HCT116 (cell line): ENCODE data around the gene ABHD17B. TPM values are rescaled to one million over a fixed set of nuclear protein-coding genes. Genes with fewer than 3 reads are reported as not detected.

Experiments used
- ATAC-seq: fragments of 200-7000 bp; cut with Tn5 transposase; 2 replicates; pipeline ENCODE4 v1.9.1; 2020; ENCODE audit warnings: mild to moderate bottlenecking, moderate library complexity
- BruUV-seq: library from RNA; stranded (reverse); fragments of 400-500 nt; replicated peaks from 2 replicates; lab custom pipeline; 2021; lab: Mats Ljungman, UMichigan
- CTCF ChIA-PET: fragments of 300-600 bp; sonication (Branson Sonifier 250); formaldehyde crosslinking; loops from one replicate; lab custom pipeline; 2021; ENCODE audit warnings: antibody characterized with exemption; lab: Charles Lee
- POLR2A ChIA-PET: fragments of 300-600, 350-600 bp; sonication (Branson Sonifier 250); formaldehyde crosslinking; loops from one replicate; lab custom pipeline; 2021; ENCODE audit warnings: antibody characterized with exemption; lab: Charles Lee
- RAD21 ChIA-PET, 2 experiments: fragments of 300-600 bp; sonication (Branson Sonifier 250); formaldehyde crosslinking; loops; one replicate each; lab custom pipeline; 2023; ENCODE audit warnings: low total read pairs in 2 of 2; ENCODE audit not compliant: uncharacterized antibody in 2 of 2, unreplicated experiment in 2 of 2, low non-redundant PET in 1 of 2; lab: Charles Lee
- DNase-seq: peaks from one replicate; pipeline ENCODE4 v3.0.0-alpha.2; 2010; ENCODE audit warnings: low read depth, low spot score
- H2AFZ ChIP-seq: fragments of 200-600 bp; shearing (Covaris generic), sonication (generic); 2 replicates; pipeline ENCODE4 v1.6.1; 2017; ENCODE audit warnings: low read depth, mixed run types, mixed read lengths, antibody characterized with exemption, low read length; ENCODE audit not compliant: poor library complexity, severe bottlenecking
- H3K27ac ChIP-seq: 2 replicates; pipeline ENCODE4 v1.5.1; 2012; ENCODE audit warnings: low read depth, low read length
- H3K27me3 ChIP-seq: fragments of 200-600 bp; sonication (generic); 2 replicates; pipeline ENCODE4 v1.6.1; 2016; ENCODE audit warnings: mixed run types, low read length, mixed read lengths; ENCODE audit not compliant: insufficient read depth
- H3K36me3 ChIP-seq, 2 experiments: fragments of 200-500 bp in 1 of 2; fragments of 200-600 bp in 1 of 2; sonication (Bioruptor generic) in 1 of 2; sonication (generic) in 1 of 2; 2 replicates each; pipeline versions ENCODE4 v1.5.1 to v1.6.1; 2014 to 2016; ENCODE audit warnings: low read length in 2 of 2, inconsistent platforms in 1 of 2, mixed read lengths in 1 of 2, mixed run types in 1 of 2; ENCODE audit not compliant: insufficient read depth in 2 of 2, control insufficient read depth in 1 of 2
- H3K4me1 ChIP-seq, 2 experiments: fragments of 200-600 bp in 1 of 2; sonication (generic) in 1 of 2; 2 replicates each; pipeline versions ENCODE4 v1.5.1 to v1.6.1; 2012 to 2017; ENCODE audit warnings: low read length in 2 of 2, inconsistent platforms in 1 of 2, mild to moderate bottlenecking in 1 of 2, mixed read lengths in 1 of 2, mixed run types in 1 of 2, moderate library complexity in 1 of 2; ENCODE audit not compliant: insufficient read depth in 2 of 2, control insufficient read depth in 1 of 2
- H3K4me2 ChIP-seq: fragments of 200-600 bp; sonication (generic); 2 replicates; pipeline ENCODE4 v1.6.1; 2017; ENCODE audit warnings: mixed run types, low read length, mixed read lengths
- H3K4me3 ChIP-seq, 2 experiments: fragments of 200-600 bp in 1 of 2; sonication (generic) in 1 of 2; replicated peaks in 1 of 2; 2 replicates each; pipeline ENCODE4 v1.5.1; 2011 to 2016; ENCODE audit warnings: low read length in 2 of 2, control low read depth in 1 of 2, low read depth in 1 of 2, mild to moderate bottlenecking in 1 of 2, mixed read lengths in 1 of 2, mixed run types in 1 of 2
- H3K79me2 ChIP-seq: fragments of 200-600 bp; sonication (generic); 2 replicates; pipeline ENCODE4 v1.6.1; 2017; ENCODE audit warnings: mild to moderate bottlenecking, mixed run types, low read length, moderate library complexity, mixed read lengths; ENCODE audit not compliant: insufficient read depth
- H3K9ac ChIP-seq: fragments of 200-600 bp; sonication (generic); 2 replicates; pipeline ENCODE4 v1.6.1; 2016; ENCODE audit warnings: low read length, mixed read lengths
- H3K9me2 ChIP-seq: fragments of 200-600 bp; sonication (generic), shearing (Covaris generic); 2 replicates; pipeline ENCODE4 v1.6.1; 2017; ENCODE audit warnings: mixed run types, mild to moderate bottlenecking, moderate library complexity; ENCODE audit not compliant: insufficient read depth
- H3K9me3 ChIP-seq, 2 experiments: fragments of 200-500 bp in 1 of 2; fragments of 200-600 bp in 1 of 2; sonication (Bioruptor generic) in 1 of 2; sonication (generic) in 1 of 2; 2 replicates each; pipeline ENCODE4 v1.6.1; 2014 to 2017; ENCODE audit warnings: low read length in 2 of 2, mixed read lengths in 2 of 2, inconsistent platforms in 1 of 2, low read depth in 1 of 2, mild to moderate bottlenecking in 1 of 2, mixed run types in 1 of 2, moderate library complexity in 1 of 2; ENCODE audit not compliant: control insufficient read depth in 1 of 2, insufficient read depth in 1 of 2
- H4K20me1 ChIP-seq: fragments of 200-600 bp; sonication (generic), shearing (Covaris generic); 2 replicates; pipeline ENCODE4 v1.6.1; 2017; ENCODE audit warnings: mixed run types, mild to moderate bottlenecking, moderate library complexity; ENCODE audit not compliant: insufficient read depth
- CEBPB ChIP-seq: IDR thresholded peaks from 2 replicates; pipeline ENCODE4 v1.6.1; 2012; ENCODE audit warnings: low read depth
- EGR1 ChIP-seq: IDR thresholded peaks from 2 replicates; pipeline ENCODE4 v1.6.1; 2012; ENCODE audit warnings: low read depth
- ELF1 ChIP-seq: IDR thresholded peaks from 2 replicates; pipeline ENCODE4 v1.6.1; 2012; ENCODE audit warnings: low read depth, borderline replicate concordance
- EZH2phosphoT487 ChIP-seq: fragments of 200-600 bp; IDR thresholded peaks from 2 replicates; pipeline ENCODE4 v1.6.1; 2018; ENCODE audit warnings: antibody characterized with exemption, borderline replicate concordance
- FOSL1 ChIP-seq: IDR thresholded peaks from 2 replicates; pipeline ENCODE4 v1.6.1; 2012; ENCODE audit warnings: low read depth
- JUND ChIP-seq: IDR thresholded peaks from 2 replicates; pipeline ENCODE4 v1.6.1; 2012
- MAX ChIP-seq: IDR thresholded peaks from 2 replicates; pipeline ENCODE4 v1.6.1; 2012
- POLR2A ChIP-seq: IDR thresholded peaks from 2 replicates; pipeline ENCODE4 v1.7.0; 2011; ENCODE audit warnings: borderline replicate concordance; ENCODE audit not compliant: insufficient read depth, insufficient read length; ENCODE audit errors: extremely low read depth
- POLR2AphosphoS5 ChIP-seq: IDR thresholded peaks from 2 replicates; pipeline ENCODE4 v1.6.1; 2011; ENCODE audit warnings: mild to moderate bottlenecking, low read depth, low read length, moderate library complexity
- RAD21 ChIP-seq: IDR thresholded peaks from 2 replicates; pipeline ENCODE4 v1.6.1; 2012; ENCODE audit warnings: low read depth, mild to moderate bottlenecking
- REST ChIP-seq: IDR thresholded peaks from 2 replicates; pipeline ENCODE4 v1.6.1; 2012; ENCODE audit warnings: low read depth
- SIN3A ChIP-seq: IDR thresholded peaks from 2 replicates; pipeline ENCODE4 v1.6.1; 2012; ENCODE audit warnings: low read depth
- SP1 ChIP-seq: IDR thresholded peaks from 2 replicates; pipeline ENCODE4 v1.6.1; 2012; ENCODE audit warnings: low read depth
- SRF ChIP-seq: IDR thresholded peaks from 2 replicates; pipeline ENCODE4 v1.6.1; 2012; ENCODE audit warnings: low read depth
- TCF7L2 ChIP-seq: IDR thresholded peaks from 2 replicates; pipeline ENCODE4 v1.7.0; 2011; ENCODE audit warnings: borderline replicate concordance, inconsistent platforms; ENCODE audit not compliant: insufficient read depth, insufficient read length; ENCODE audit errors: extremely low read depth
- YY1 ChIP-seq: IDR thresholded peaks from 2 replicates; pipeline ENCODE4 v1.6.1; 2011; ENCODE audit warnings: low read length, low read depth, moderate library complexity, mild to moderate bottlenecking; ENCODE audit not compliant: insufficient replicate concordance; ENCODE audit errors: extremely low read depth
- ZFX ChIP-seq: fragments of 450-650 bp; IDR thresholded peaks from 2 replicates; pipeline ENCODE4 v1.6.1; 2017
- ZNF274 ChIP-seq: fragments of 200-500 bp; sonication (Bioruptor generic); IDR thresholded peaks from 2 replicates; pipeline ENCODE4 v1.6.1; 2014; ENCODE audit warnings: mild to moderate bottlenecking, low read depth, low read length, inconsistent platforms
- intact Hi-C: fragments of 100-400 bp; cut with micrococcal nuclease; formaldehyde crosslinking; loops from 2 replicates; pipeline ENCODE4 v1.10.0; 2022
- total RNA-seq: library from RNA; stranded (reverse); gene quantifications from one replicate; pipeline ENCODE4 v1.2.1, GENCODE V29; 2021; ENCODE audit not compliant: unreplicated experiment
- TF ChIP-seq, protein P1 (sequence below): IDR thresholded peaks from 2 replicates; pipeline ENCODE4 v1.6.1; 2011; ENCODE audit warnings: mild to moderate bottlenecking, low read length, moderate library complexity; ENCODE audit not compliant: insufficient replicate concordance; ENCODE audit errors: extremely low read depth

The ABHD17B gene
- total RNA-seq, 1 experiment from 2014 or later = 17.0 TPM

GRCh38 chr9:71915495-71915894 lies 4.5 kb upstream of the ABHD17B start:
- RAD21 ChIA-PET = no interaction called here
- H4K20me1 ChIP-seq = peaks cover 3% of the 10 kb centered on the region; the same call in 1 of the 2 replicates

More at GRCh38 chr9:71915495-71915894, 4.5 kb upstream of the ABHD17B start:
- Histone ChIP-seq H3K36me3 (no peaks in the 10 kb centered on the region), H3K9me3 (no peaks in the 10 kb centered on the region), H3K27me3 (no peaks in the 10 kb centered on the region), H3K4me3 (no peak overlapping the region), H2AFZ (no peak overlapping the region), H3K27ac (no peak overlapping the region), H3K4me1 (peaks cover 0 to 7% of the 10 kb centered on the region in 2 experiments; a peak in 2 of 4 replicates), H3K9me2 (no peaks in the 10 kb centered on the region), H3K4me2 (no peak overlapping the region), H3K9ac (no peak overlapping the region), H3K79me2 (peaks cover 77% of the 10 kb centered on the region)
- ChIA-PET POLR2A (interaction anchor here (1.1 kb wide), 1 partner anchor 12 kb away, joined by 3 read pairs; no protein-coding TSS in a partner anchor), CTCF (no interaction called here)
- DNase-seq (no peak), ATAC-seq (no peak)
- intact Hi-C loops = no loop called here
- BruUV-seq = no TSS peak
- TF ChIP-seq SRF = no peak
- no peak for TF ChIP-seq POLR2A
- TF ChIP-seq ELF1 = no peak
- TF ChIP-seq TCF7L2 = no peak
- no peak for TF ChIP-seq SP1
- no peak for TF ChIP-seq ZFX
- no peak for TF ChIP-seq JUND
- no peak for TF ChIP-seq MAX
- TF ChIP-seq REST = no peak
- no peak for TF ChIP-seq SIN3A
- no peak for TF ChIP-seq RAD21
- TF ChIP-seq, protein P1, sequence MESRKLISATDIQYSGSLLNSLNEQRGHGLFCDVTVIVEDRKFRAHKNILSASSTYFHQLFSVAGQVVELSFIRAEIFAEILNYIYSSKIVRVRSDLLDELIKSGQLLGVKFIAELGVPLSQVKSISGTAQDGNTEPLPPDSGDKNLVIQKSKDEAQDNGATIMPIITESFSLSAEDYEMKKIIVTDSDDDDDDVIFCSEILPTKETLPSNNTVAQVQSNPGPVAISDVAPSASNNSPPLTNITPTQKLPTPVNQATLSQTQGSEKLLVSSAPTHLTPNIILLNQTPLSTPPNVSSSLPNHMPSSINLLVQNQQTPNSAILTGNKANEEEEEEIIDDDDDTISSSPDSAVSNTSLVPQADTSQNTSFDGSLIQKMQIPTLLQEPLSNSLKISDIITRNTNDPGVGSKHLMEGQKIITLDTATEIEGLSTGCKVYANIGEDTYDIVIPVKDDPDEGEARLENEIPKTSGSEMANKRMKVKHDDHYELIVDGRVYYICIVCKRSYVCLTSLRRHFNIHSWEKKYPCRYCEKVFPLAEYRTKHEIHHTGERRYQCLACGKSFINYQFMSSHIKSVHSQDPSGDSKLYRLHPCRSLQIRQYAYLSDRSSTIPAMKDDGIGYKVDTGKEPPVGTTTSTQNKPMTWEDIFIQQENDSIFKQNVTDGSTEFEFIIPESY = no peak
- no peak for TF ChIP-seq ZNF274
- TF ChIP-seq CEBPB = no peak
- TF ChIP-seq YY1 = no peak
- no peak for TF ChIP-seq POLR2AphosphoS5
- no peak for TF ChIP-seq FOSL1
- no peak for TF ChIP-seq EZH2phosphoT487
- TF ChIP-seq EGR1 = no peak
